PC-3 (cell line): ENCODE measurements around the gene MCCC1. TPM values are rescaled to one million over a fixed set of nuclear protein-coding genes. Genes with fewer than 3 reads are reported as not detected.
A peak's percentile ranks its signal among the peaks of the same experiment; 100 is the strongest.

Source experiments
- ATAC-seq: fragments of 200-7000 bp; cut with Tn5 transposase; 2 replicates; pipeline ENCODE4 v1.9.1; 2020; ENCODE audit warnings: mild to moderate bottlenecking, moderate library complexity
- BruUV-seq: library from RNA; stranded (reverse); fragments of 400-500 nt; replicated peaks from 2 replicates; lab custom pipeline; 2021; lab: Mats Ljungman, UMichigan
- CTCF ChIA-PET: fragments of 300-600 bp; sonication (Branson Sonifier 250); formaldehyde crosslinking; loops from one replicate; lab custom pipeline; 2022; ENCODE audit warnings: antibody characterized with exemption; lab: Charles Lee
- POLR2A ChIA-PET: fragments of 300-600 bp; sonication (Branson Sonifier 250); formaldehyde crosslinking; loops from one replicate; lab custom pipeline; 2022; ENCODE audit warnings: antibody characterized with exemption; ENCODE audit not compliant: unreplicated experiment; lab: Charles Lee
- DNase-seq: peaks from one replicate; pipeline ENCODE4 v3.0.0-alpha.2; 2015
- H2AFZ ChIP-seq: fragments of 300-600 bp; sonication (generic); 2 replicates; pipeline ENCODE4 v1.6.0; 2016; ENCODE audit warnings: antibody characterized with exemption, low read length
- H3F3A ChIP-seq: fragments of 300-600 bp; sonication (generic); one replicate; pipeline ENCODE4 v1.6.0; 2017; ENCODE audit warnings: antibody characterized with exemption, low read length, control low read depth, mild to moderate bottlenecking; ENCODE audit not compliant: unreplicated experiment
- H3K27ac ChIP-seq: fragments of 300-600 bp; sonication (generic); 2 replicates; pipeline ENCODE4 v1.5.1; 2016; ENCODE audit warnings: mild to moderate bottlenecking, low read length
- H3K27me3 ChIP-seq: fragments of 300-600 bp; sonication (generic); 2 replicates; pipeline ENCODE4 v1.6.1; 2016; ENCODE audit warnings: low read length, mixed read lengths
- H3K36me3 ChIP-seq: fragments of 300-600 bp; sonication (generic); 2 replicates; pipeline ENCODE4 v1.6.1; 2016; ENCODE audit warnings: low read depth, mixed run types, low read length, mixed read lengths
- H3K4me1 ChIP-seq: fragments of 300-600 bp; sonication (generic); 2 replicates; pipeline ENCODE4 v1.5.1; 2016; ENCODE audit warnings: low read length; ENCODE audit not compliant: insufficient read depth
- H3K4me2 ChIP-seq: fragments of 300-600 bp; sonication (generic); 2 replicates; pipeline ENCODE4 v1.6.0; 2016; ENCODE audit warnings: low read length
- H3K4me3 ChIP-seq: fragments of 300-600 bp; sonication (generic); 2 replicates; pipeline ENCODE4 v1.5.1; 2016; ENCODE audit warnings: mild to moderate bottlenecking, low read length, mixed read lengths
- H3K79me2 ChIP-seq: fragments of 300-600 bp; sonication (generic); 2 replicates; pipeline ENCODE4 v1.6.1; 2017; ENCODE audit warnings: low read length, mixed read lengths
- H3K9ac ChIP-seq: fragments of 300-600 bp; sonication (generic); 2 replicates; pipeline ENCODE4 v1.6.0; 2016; ENCODE audit warnings: mild to moderate bottlenecking, low read length
- H3K9me2 ChIP-seq: fragments of 300-600 bp; sonication (generic); replicated peaks from 2 replicates; pipeline ENCODE4 v1.6.1; 2016; ENCODE audit warnings: mixed run types, low read length, mixed read lengths
- H3K9me3 ChIP-seq: fragments of 300-600 bp; sonication (generic); 2 replicates; pipeline ENCODE4 v1.6.1; 2016; ENCODE audit warnings: low read length, mixed read lengths
- H4K20me1 ChIP-seq: fragments of 300-600 bp; sonication (generic); 2 replicates; pipeline ENCODE4 v1.6.1; 2016; ENCODE audit warnings: low read length, mixed read lengths
- CTCF ChIP-seq: fragments of 300-600 bp; sonication (generic); conservative IDR thresholded peaks from 2 replicates; pipeline ENCODE4 v1.5.1; 2017; ENCODE audit warnings: antibody characterized with exemption, low read depth, mild to moderate bottlenecking, low read length
- EZH2 ChIP-seq: fragments of 300-600 bp; sonication (generic); IDR thresholded peaks from one replicate; pipeline ENCODE4 v1.6.1; 2017; ENCODE audit warnings: antibody characterized with exemption, mild to moderate bottlenecking, low read length; ENCODE audit not compliant: unreplicated experiment
- EZH2phosphoT487 ChIP-seq: fragments of 300-600 bp; sonication (generic); IDR thresholded peaks from 2 replicates; pipeline ENCODE4 v1.6.1; 2018; ENCODE audit warnings: mild to moderate bottlenecking, antibody characterized with exemption, low read length, borderline replicate concordance
- intact Hi-C: fragments of 100-400 bp; cut with micrococcal nuclease; formaldehyde crosslinking; loops from 2 replicates; pipeline ENCODE4 v1.9.0; 2023
- total RNA-seq: library from RNA; depleted of rRNA; stranded (reverse); fragments of >200 nt; gene quantifications from 2 replicates; pipeline ENCODE4 v1.2.3, GENCODE V29; 2014

The MCCC1 gene
- total RNA-seq, 1 experiment from 2014 or later, result 18.5 TPM

- Histone ChIP-seq H3K79me2 (peaks cover 57% of the 10 kb centered on the region), H3K36me3 (no peaks in the 10 kb centered on the region), H3K4me1 (peaks cover 14% of the 10 kb centered on the region), H3K9me2 (no peaks in the 10 kb centered on the region), H2AFZ (peak overlapping the region; percentile 21; the same call in 1 of the 2 replicates), H3K4me2 (peak overlapping the region; percentile 81), H3K4me3 (peak overlapping the region; percentile 83), H3K9me3 (no peaks in the 10 kb centered on the region), H3F3A (no peaks in the 10 kb centered on the region), H3K27me3 (no peaks in the 10 kb centered on the region), H3K9ac (peak overlapping the region; percentile 68), H3K27ac (no peak overlapping the region), H4K20me1 (peaks cover 16% of the 10 kb centered on the region; the same call in 1 of the 2 replicates)
- TF ChIP-seq CTCF, result no peak
- no peak for TF ChIP-seq EZH2phosphoT487
- TF ChIP-seq EZH2, result no peak
- ATAC-seq (peak; percentile 36), DNase-seq (peak; percentile 33)
- ChIA-PET POLR2A (interaction anchor here (0.5 kb wide), 1 partner anchor 265 kb away, joined by 3 read pairs; no protein-coding TSS in a partner anchor), CTCF (interaction anchor here (0.5 kb wide), 1 partner anchor 121 kb away, joined by 6 read pairs; no protein-coding TSS in a partner anchor)
- TSS peak; percentile 65 for BruUV-seq
- intact Hi-C loops, result loop anchor here (2.0 kb wide), 1 partner anchor 70 kb away; no protein-coding TSS in a partner anchor
Measured at GRCh38 chr3:182979103-182979673, 120.1 kb downstream of the MCCC1 start.

- no TSS peak for BruUV-seq
- no peaks in the 10 kb centered on the region for H3K27me3 ChIP-seq
- H3K4me2 ChIP-seq, result peak overlapping the region; percentile 81
- TF ChIP-seq CTCF (no peak), EZH2 (no peak), EZH2phosphoT487 (no peak)
- no peaks in the 10 kb centered on the region for H3K9me3 ChIP-seq
- DNase-seq (no peak), ATAC-seq (no peak)
- ChIA-PET CTCF (interaction anchor here (0.5 kb wide), 1 partner anchor 121 kb away, joined by 6 read pairs; no protein-coding TSS in a partner anchor), POLR2A (no interaction called here)
- peak overlapping the region; percentile 83 for H3K4me3 ChIP-seq
- H3K9me2 ChIP-seq, result no peaks in the 10 kb centered on the region
- peak overlapping the region; percentile 68; the same call in 1 of the 2 replicates for H3K9ac ChIP-seq
- H3F3A ChIP-seq, result no peaks in the 10 kb centered on the region
- peaks cover 16% of the 10 kb centered on the region; the same call in 1 of the 2 replicates for H4K20me1 ChIP-seq
- no peak overlapping the region for H3K27ac ChIP-seq
- intact Hi-C loops, result loop anchor here (2.0 kb wide), 1 partner anchor 70 kb away; no protein-coding TSS in a partner anchor
- no peaks in the 10 kb centered on the region for H3K36me3 ChIP-seq
- no peak overlapping the region for H2AFZ ChIP-seq
- H3K4me1 ChIP-seq, result peaks cover 14% of the 10 kb centered on the region
- H3K79me2 ChIP-seq, result peaks cover 65% of the 10 kb centered on the region
Measured at GRCh38 chr3:182978387-182978786, 120.9 kb downstream of the MCCC1 start.

- no peak for TF ChIP-seq EZH2phosphoT487
- TF ChIP-seq EZH2, result no peak
- no peak for TF ChIP-seq CTCF
- POLR2A ChIA-PET, result no interaction called here
- Histone ChIP-seq H3K79me2 (peaks cover 97% of the 10 kb centered on the region), H4K20me1 (peaks cover 4% of the 10 kb centered on the region; the same call in 1 of the 2 replicates), H3F3A (no peaks in the 10 kb centered on the region), H3K9ac (no peak overlapping the region), H3K4me1 (peaks cover 34% of the 10 kb centered on the region), H2AFZ (no peak overlapping the region), H3K27me3 (no peaks in the 10 kb centered on the region), H3K4me3 (no peak overlapping the region), H3K27ac (no peak overlapping the region), H3K36me3 (no peaks in the 10 kb centered on the region), H3K9me3 (no peaks in the 10 kb centered on the region), H3K9me2 (no peaks in the 10 kb centered on the region), H3K4me2 (no peak overlapping the region)
- DNase-seq (no peak), ATAC-seq (no peak)
- no TSS peak for BruUV-seq
- CTCF ChIA-PET, result interaction anchor here (0.6 kb wide), 1 partner anchor 256 kb away, joined by 3 read pairs; no protein-coding TSS in a partner anchor
- intact Hi-C loops, result no loop called here
Measured at GRCh38 chr3:182973047-182973446, 126.2 kb downstream of the MCCC1 start.
